Neural cell (in vitro differentiated cells): ENCODE results near the gene LGI4. TPM values are rescaled to one million over a fixed set of nuclear protein-coding genes. Genes with fewer than 3 reads are reported as not detected.

Source experiments
- H2AFZ ChIP-seq: fragments of 200-600, 300-800 bp; sonication (generic), shearing (Covaris generic); 2 replicates; pipeline ENCODE4 v1.6.0; 2014; ENCODE audit warnings: low read depth, mild to moderate bottlenecking, antibody characterized with exemption, low read length, moderate library complexity
- H3F3A ChIP-seq: fragments of 200-600 bp; shearing (Covaris generic); 2 replicates; pipeline ENCODE4 v1.6.1; 2016; ENCODE audit warnings: mild to moderate bottlenecking, moderate library complexity, mixed read lengths, antibody characterized with exemption, low read length; ENCODE audit not compliant: insufficient read depth, poor library complexity, severe bottlenecking
- H3K27ac ChIP-seq: fragments of 200-600, 300-800 bp; sonication (generic), shearing (Covaris generic); 2 replicates; pipeline ENCODE4 v1.5.1; 2014; ENCODE audit warnings: mild to moderate bottlenecking, low read length, moderate library complexity
- H3K27me3 ChIP-seq: fragments of 300-800, 200-600 bp; sonication (generic), shearing (Covaris generic); 2 replicates; pipeline ENCODE4 v1.6.0; 2014; ENCODE audit warnings: mild to moderate bottlenecking, low read depth, low read length, moderate library complexity; ENCODE audit not compliant: insufficient read depth
- H3K36me3 ChIP-seq: fragments of 300-800, 200-600 bp; sonication (generic), shearing (Covaris generic); 2 replicates; pipeline ENCODE4 v1.5.1; 2014; ENCODE audit warnings: mild to moderate bottlenecking, antibody characterized with exemption, low read length, moderate library complexity; ENCODE audit not compliant: insufficient read depth
- H3K4me2 ChIP-seq: fragments of 300-800, 200-600 bp; sonication (generic), shearing (Covaris generic); 2 replicates; pipeline ENCODE4 v1.6.0; 2014; ENCODE audit warnings: mild to moderate bottlenecking, low read length
- H3K4me3 ChIP-seq: fragments of 300-800, 200-600 bp; sonication (generic), shearing (Covaris generic); 2 replicates; pipeline ENCODE4 v1.5.1; 2014; ENCODE audit warnings: mild to moderate bottlenecking, low read length, moderate library complexity
- H3K79me2 ChIP-seq: fragments of 200-600 bp; shearing (Covaris generic); replicated peaks from 2 replicates; pipeline ENCODE4 v1.6.0; 2014; ENCODE audit warnings: mild to moderate bottlenecking, low read length, moderate library complexity; ENCODE audit not compliant: insufficient read depth
- H3K9ac ChIP-seq: fragments of 300-800, 200-600 bp; sonication (generic), shearing (Covaris generic); 2 replicates; pipeline ENCODE4 v1.6.1; 2016; ENCODE audit warnings: mild to moderate bottlenecking, low read length, mixed read lengths
- H3K9me2 ChIP-seq: fragments of 200-600 bp; shearing (Covaris generic); 2 replicates; pipeline ENCODE4 v1.6.1; 2016; ENCODE audit warnings: mild to moderate bottlenecking, low read length, mixed read lengths; ENCODE audit not compliant: insufficient read depth
- H3K9me3 ChIP-seq: fragments of 200-600, 300-800 bp; sonication (generic), shearing (Covaris generic); 2 replicates; pipeline ENCODE4 v1.6.1; 2016; ENCODE audit warnings: mild to moderate bottlenecking, mixed run types, low read length, moderate library complexity, mixed read lengths
- H4K20me1 ChIP-seq: fragments of 200-600 bp; shearing (Covaris generic); 2 replicates; pipeline ENCODE4 v1.6.1; 2016; ENCODE audit warnings: mild to moderate bottlenecking, mixed run types; ENCODE audit not compliant: insufficient read depth
- CTCF ChIP-seq: fragments of 450-650 bp; IDR thresholded peaks from 2 replicates; pipeline ENCODE4 v1.5.1; 2014; ENCODE audit warnings: antibody characterized with exemption, mild to moderate bottlenecking, moderate library complexity; ENCODE audit not compliant: poor library complexity, severe bottlenecking
- EP300 ChIP-seq: fragments of 450-650 bp; conservative IDR thresholded peaks from 2 replicates; pipeline ENCODE4 v1.6.1; 2014; ENCODE audit warnings: antibody characterized with exemption, mild to moderate bottlenecking, moderate library complexity; ENCODE audit not compliant: poor library complexity, severe bottlenecking
- EZH2 ChIP-seq: fragments of 200-600, 300-800 bp; shearing (Covaris generic), sonication (generic); IDR thresholded peaks from 2 replicates; pipeline ENCODE4 v1.6.1; 2014; ENCODE audit warnings: antibody characterized with exemption, low read length, borderline replicate concordance, mild to moderate bottlenecking; ENCODE audit not compliant: insufficient read depth, poor library complexity, severe bottlenecking
- MXI1 ChIP-seq: fragments of 450-650 bp; conservative IDR thresholded peaks from 2 replicates; pipeline ENCODE4 v1.6.1; 2014; ENCODE audit warnings: antibody characterized with exemption, mild to moderate bottlenecking; ENCODE audit not compliant: poor library complexity, severe bottlenecking
- POLR2AphosphoS5 ChIP-seq: IDR thresholded peaks from 2 replicates; pipeline ENCODE4 v1.6.1; 2012
- RAD21 ChIP-seq: fragments of 450-650 bp; conservative IDR thresholded peaks from 2 replicates; pipeline ENCODE4 v1.6.1; 2014; ENCODE audit warnings: antibody characterized with exemption, mild to moderate bottlenecking, moderate library complexity
- REST ChIP-seq: IDR thresholded peaks from 2 replicates; pipeline ENCODE4 v1.6.1; 2012; ENCODE audit warnings: borderline replicate concordance
- SMC3 ChIP-seq: fragments of 450-650 bp; conservative IDR thresholded peaks from 2 replicates; pipeline ENCODE4 v1.6.1; 2014; ENCODE audit warnings: antibody characterized with exemption, mild to moderate bottlenecking, moderate library complexity; ENCODE audit not compliant: poor library complexity
- TAF1 ChIP-seq: IDR thresholded peaks from 2 replicates; pipeline ENCODE4 v1.6.1; 2012; ENCODE audit warnings: low read depth
- polyA plus RNA-seq: library from polyadenylated mRNA; depleted of rRNA; stranded (reverse); fragments of >200 nt; gene quantifications from 2 replicates; pipeline ENCODE4 v1.2.3, GENCODE V29; 2014

LGI4 gene
- polyA plus RNA-seq, 1 donor from 2014 or later = 0.63 TPM

- Histone ChIP-seq H3F3A (no peaks in the 10 kb centered on the region), H3K4me3 (no peak overlapping the region), H3K9me3 (no peaks in the 10 kb centered on the region), H2AFZ (no peak overlapping the region), H3K79me2 (no peaks in the 10 kb centered on the region), H3K9ac (no peak overlapping the region), H4K20me1 (no peaks in the 10 kb centered on the region), H3K36me3 (no peaks in the 10 kb centered on the region), H3K4me2 (no peak overlapping the region), H3K9me2 (no peaks in the 10 kb centered on the region), H3K27ac (no peak overlapping the region), H3K27me3 (no peaks in the 10 kb centered on the region)
- TF ChIP-seq EP300 (no peak), TAF1 (no peak), REST (no peak), RAD21 (no peak), SMC3 (no peak), CTCF (no peak), EZH2 (no peak), MXI1 (no peak), POLR2AphosphoS5 (no peak)
Observed at GRCh38 chr19:35085947-35086346, 48.9 kb downstream of the LGI4 start.

- Histone ChIP-seq H3K9ac (no peak overlapping the region), H3K27ac (no peak overlapping the region), H3K79me2 (no peaks in the 10 kb centered on the region), H3K36me3 (no peaks in the 10 kb centered on the region), H4K20me1 (no peaks in the 10 kb centered on the region), H3F3A (no peaks in the 10 kb centered on the region), H3K4me2 (no peak overlapping the region), H2AFZ (no peak overlapping the region), H3K27me3 (no peaks in the 10 kb centered on the region), H3K9me2 (no peaks in the 10 kb centered on the region), H3K4me3 (no peak overlapping the region), H3K9me3 (no peaks in the 10 kb centered on the region)
- TF ChIP-seq CTCF = no peak
- TF ChIP-seq RAD21 = no peak
- no peak for TF ChIP-seq SMC3
- no peak for TF ChIP-seq EZH2
- TF ChIP-seq MXI1 = no peak
- TF ChIP-seq POLR2AphosphoS5 = no peak
- TF ChIP-seq REST = no peak
- TF ChIP-seq TAF1 = no peak
- no peak for TF ChIP-seq EP300
Observed at GRCh38 chr19:35084509-35084762, 50.4 kb downstream of the LGI4 start.
